ENCODE results near the gene CPAMD8.

DNA sequence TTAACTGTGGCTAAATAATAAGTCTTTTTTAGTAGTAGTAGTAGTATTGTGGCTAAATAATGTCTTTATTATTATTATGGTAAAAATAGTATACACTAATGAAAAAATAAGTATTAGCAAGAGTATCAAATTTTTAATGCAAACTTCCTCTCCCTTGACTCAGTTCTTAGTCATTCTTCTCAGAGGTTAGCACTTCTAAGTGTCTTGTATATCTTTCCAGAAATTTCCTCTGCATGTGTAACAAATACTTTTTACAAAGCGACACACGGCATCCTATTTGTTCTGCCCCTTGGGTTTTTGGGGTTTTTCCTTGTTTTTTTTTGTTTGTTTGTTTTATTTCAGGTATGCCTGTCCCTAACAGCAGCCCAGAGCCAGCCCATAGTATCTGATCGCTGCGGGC, 176.5 kb downstream of the CPAMD8 start:
- TF ChIP-seq ZNF274 (IDR thresholded peaks at IDR 0.05; ENCODE audit: low read depth, low read length), result no peak
- TF ChIP-seq SUZ12 (IDR thresholded peaks at IDR 0.05; ENCODE audit: extremely low read depth, insufficient read depth, insufficient read length), result no peak
